Adipocyte (in vitro differentiated cells): Measurements from ENCODE around the gene TMED9.
"Not testable (repeated sequence)": the region's sequence is repeated elsewhere in the genome, so short reads cannot be mapped to it uniquely, and the experiment has no call there.

Experiments
- DNase-seq: peaks from one replicate; pipeline ENCODE4 v3.0.0-alpha.2; 2015; ENCODE audit warnings: low read depth
- H3K27me3 ChIP-seq: replicated peaks from 2 replicates; pipeline ENCODE4 v1.7.0; 2013; ENCODE audit warnings: mild to moderate bottlenecking, low read length, moderate library complexity; ENCODE audit not compliant: control insufficient read depth, insufficient read depth
- H3K36me3 ChIP-seq: 2 replicates; pipeline ENCODE4 v1.7.0; 2013; ENCODE audit warnings: low read length, mild to moderate bottlenecking, moderate library complexity; ENCODE audit not compliant: control insufficient read depth, insufficient read depth, severe bottlenecking
- H3K4me1 ChIP-seq: 2 replicates; pipeline ENCODE4 v1.7.0; 2013; ENCODE audit warnings: mild to moderate bottlenecking, low read length, moderate library complexity; ENCODE audit not compliant: control insufficient read depth, insufficient read depth
- H3K4me3 ChIP-seq: 2 replicates; pipeline ENCODE4 v1.7.0; 2013; ENCODE audit warnings: mild to moderate bottlenecking, low read length, moderate library complexity
- H3K9ac ChIP-seq: 2 replicates; pipeline ENCODE4 v1.7.0; 2013; ENCODE audit warnings: mild to moderate bottlenecking, low read length, moderate library complexity
- H3K9me3 ChIP-seq: 2 replicates; pipeline ENCODE4 v1.7.0; 2013; ENCODE audit warnings: mild to moderate bottlenecking, low read length, moderate library complexity; ENCODE audit not compliant: control insufficient read depth

TMED9 gene

GRCh38 chr5:177607452-177608192 lies 15.6 kb downstream of the TMED9 start:
- Histone ChIP-seq H3K27me3 (no peaks in the 10 kb centered on the region), H3K4me1 (peaks cover 5% of the 10 kb centered on the region), H3K9me3 (no peaks in the 10 kb centered on the region), H3K9ac (peak overlapping the region; percentile 37), H3K36me3 (peaks cover 27% of the 10 kb centered on the region), H3K4me3 (no peak overlapping the region)
- DNase-seq: peak; percentile 85

GRCh38 chr5:177608243-177609075 lies 16.5 kb downstream of the TMED9 start:
- no peak for DNase-seq
- Histone ChIP-seq H3K36me3 (peaks cover 27% of the 10 kb centered on the region), H3K9ac (no peak overlapping the region), H3K4me3 (no peak overlapping the region), H3K27me3 (no peaks in the 10 kb centered on the region), H3K4me1 (peaks cover 4% of the 10 kb centered on the region), H3K9me3 (no peaks in the 10 kb centered on the region)

GRCh38 chr5:177609076-177610059 lies 17.4 kb downstream of the TMED9 start:
- Histone ChIP-seq H3K9me3 (no peaks in the 10 kb centered on the region), H3K27me3 (no peaks in the 10 kb centered on the region), H3K4me3 (no peak overlapping the region), H3K36me3 (peaks cover 27% of the 10 kb centered on the region), H3K4me1 (peaks cover 4% of the 10 kb centered on the region), H3K9ac (peak overlapping the region; percentile 9)
- DNase-seq: no peak

DNA sequence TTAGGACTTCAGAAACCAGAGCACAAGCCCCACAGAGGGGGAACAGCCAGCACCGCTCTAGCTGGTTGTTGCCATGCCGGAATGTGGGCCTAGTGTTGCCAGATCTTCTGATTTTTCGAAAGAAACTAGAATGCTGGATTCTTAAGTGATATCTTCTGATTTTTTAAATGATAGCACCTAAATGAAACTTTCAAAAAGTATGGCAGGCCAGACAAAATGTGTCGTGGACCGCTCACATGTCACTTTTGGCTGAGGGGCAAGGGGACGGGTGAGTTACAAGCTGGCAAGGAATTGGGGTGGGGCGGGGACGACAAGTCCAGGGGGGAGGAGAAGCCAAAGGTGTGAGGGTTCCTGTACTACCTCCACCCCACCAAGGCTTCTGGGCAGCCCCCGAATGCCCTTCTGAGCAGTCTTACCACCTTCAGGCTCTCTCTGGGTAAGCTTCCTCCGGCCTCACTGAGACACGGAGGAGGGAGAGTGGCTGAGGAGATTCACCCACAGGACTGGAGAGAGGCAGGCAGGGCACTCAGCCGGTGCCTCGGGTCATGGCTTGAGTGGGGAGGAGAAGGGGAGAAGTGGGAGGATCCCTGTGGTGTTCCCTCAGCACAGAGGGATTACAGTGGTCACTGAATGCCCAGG lies 18.2 kb downstream of the TMED9 start:
- Histone ChIP-seq H3K4me3 (no peak overlapping the region), H3K9me3 (no peaks in the 10 kb centered on the region), H3K9ac (no peak overlapping the region), H3K4me1 (peaks cover 4% of the 10 kb centered on the region), H3K36me3 (peaks cover 24% of the 10 kb centered on the region), H3K27me3 (no peaks in the 10 kb centered on the region)
- DNase-seq: no peak

DNA sequence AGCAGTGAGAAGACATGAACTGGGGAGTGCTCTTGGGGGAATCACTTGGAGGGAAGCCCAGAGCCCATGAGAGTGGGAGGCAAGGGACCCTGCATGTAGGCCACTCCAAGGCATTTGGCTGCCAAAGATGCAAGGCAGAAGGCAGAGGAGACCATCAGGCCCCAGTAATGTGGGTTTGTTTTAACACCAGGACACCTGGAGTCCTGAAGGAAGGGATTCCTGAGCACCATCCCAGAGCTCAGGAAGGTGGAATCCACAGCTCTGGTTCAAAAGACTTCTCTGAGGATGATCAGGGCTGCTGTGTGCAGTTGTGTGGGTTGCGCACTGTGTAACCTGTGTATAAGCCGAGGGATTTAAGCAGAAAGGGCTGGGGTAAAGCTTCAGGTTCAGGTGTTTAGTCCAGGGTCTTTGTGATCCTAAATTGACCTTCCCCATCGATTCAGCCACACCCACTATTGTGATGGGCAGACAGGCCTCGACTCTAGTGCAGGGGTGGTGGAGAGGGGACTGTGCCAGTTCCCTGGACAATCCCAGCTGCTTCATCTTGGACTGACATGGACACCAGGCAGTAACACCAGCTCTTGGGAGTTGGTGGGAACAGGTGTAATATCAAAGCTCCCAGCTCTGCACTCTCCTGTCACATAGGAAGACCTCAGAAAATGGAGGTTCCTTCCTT lies 18.9 kb downstream of the TMED9 start:
- Histone ChIP-seq H3K4me1 (peaks cover 4% of the 10 kb centered on the region), H3K9me3 (no peaks in the 10 kb centered on the region), H3K4me3 (no peak overlapping the region), H3K27me3 (no peaks in the 10 kb centered on the region), H3K9ac (no peak overlapping the region), H3K36me3 (peaks cover 18% of the 10 kb centered on the region)
- DNase-seq: no peak

- H3K9ac ChIP-seq: no peak overlapping the region
- H3K27me3 ChIP-seq: no peaks in the 10 kb centered on the region
- H3K9me3 ChIP-seq: no peaks in the 10 kb centered on the region
- H3K4me1 ChIP-seq: peaks cover 4% of the 10 kb centered on the region
- no peak overlapping the region for H3K4me3 ChIP-seq
- peaks cover 12% of the 10 kb centered on the region for H3K36me3 ChIP-seq
- no peak for DNase-seq
Observed at GRCh38 chr5:177611446-177612214, 19.6 kb downstream of the TMED9 start.

GRCh38 chr5:177612215-177612673 lies 20.2 kb downstream of the TMED9 start:
- Histone ChIP-seq H3K4me1 (peaks cover under 1% of the 10 kb centered on the region), H3K36me3 (peaks cover 12% of the 10 kb centered on the region)
- DNase-seq: no peak

GRCh38 chr5:177620560-177620959 lies 28.6 kb downstream of the TMED9 start:
- Histone ChIP-seq H3K4me3 (no peak overlapping the region), H3K9ac (no peak overlapping the region), H3K27me3 (no peaks in the 10 kb centered on the region), H3K36me3 (peaks cover 43% of the 10 kb centered on the region), H3K9me3 (no peaks in the 10 kb centered on the region), H3K4me1 (no peaks in the 10 kb centered on the region)
- no peak for DNase-seq

More at GRCh38 chr5:177612215-177612673, 20.2 kb downstream of the TMED9 start:
- no peaks in the 10 kb centered on the region for H3K9me3 ChIP-seq
- no peak overlapping the region for H3K4me3 ChIP-seq
- H3K27me3 ChIP-seq: no peaks in the 10 kb centered on the region
- no peak overlapping the region for H3K9ac ChIP-seq

DNA sequence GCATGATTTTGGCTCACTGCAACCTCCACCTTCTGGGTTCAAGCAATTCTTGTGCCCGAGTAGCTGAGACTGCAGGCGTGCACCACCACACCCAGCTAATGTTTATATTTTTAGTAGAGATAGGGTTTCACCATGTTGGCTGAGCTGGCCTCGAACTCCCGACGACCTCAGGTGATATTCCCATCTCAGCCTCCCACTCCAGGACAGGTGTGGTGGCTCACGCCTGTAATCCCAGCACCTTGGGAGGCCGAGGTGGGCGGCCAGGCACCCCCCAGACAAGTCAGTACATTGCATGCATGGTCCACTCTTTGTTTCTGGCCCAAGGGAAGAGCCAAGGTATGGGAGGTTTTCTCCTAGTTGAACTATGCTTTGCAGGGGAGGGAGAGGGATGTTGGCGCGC lies 32.2 kb downstream of the TMED9 start:
- H3K9me3 ChIP-seq, H3K27me3 ChIP-seq, H3K4me1 ChIP-seq, H3K4me3 ChIP-seq, H3K9ac ChIP-seq, DNase-seq: not testable (repeated sequence)
- peaks cover 27% of the 10 kb centered on the region for H3K36me3 ChIP-seq
